Prostate gland (tissue), 2 donors: ENCODE data around the gene ZFX. TPM values are rescaled to one million over a fixed set of nuclear protein-coding genes. Genes with fewer than 3 reads are reported as not detected.
A peak's percentile ranks its signal among the peaks of the same experiment; 100 is the strongest.
"Not testable (repeated sequence)": the region's sequence is repeated elsewhere in the genome, so short reads cannot be mapped to it uniquely, and the experiment has no call there.

ENCODE experiments used
- DNase-seq: peaks from one replicate; pipeline ENCODE4 v3.0.0-alpha.2; 2019; ENCODE audit warnings: low spot score
- H3K27ac ChIP-seq, 2 donors: fragments of 200-600 bp; sonication (generic); 2 replicates each; pipeline ENCODE4 v1.5.1; 2017 to 2019
- H3K27me3 ChIP-seq: fragments of 200-600 bp; sonication (generic); replicated peaks from 2 replicates; pipeline ENCODE4 v1.5.1; 2019; ENCODE audit not compliant: insufficient read depth
- H3K36me3 ChIP-seq, 2 donors: fragments of 200-600 bp; sonication (generic); 1 replicate in 1 of 2; 2 replicates in 1 of 2; pipeline versions ENCODE4 v1.5.1 to v1.8.1; 2017 to 2019
- H3K4me1 ChIP-seq: fragments of 200-600 bp; sonication (generic); replicated peaks from 2 replicates; pipeline ENCODE4 v1.5.1; 2019
- H3K4me3 ChIP-seq, 2 donors: fragments of 200-600 bp; sonication (generic); 2 replicates each; pipeline ENCODE4 v1.5.1; 2017 to 2019
- H3K9me3 ChIP-seq: fragments of 200-600 bp; sonication (generic); 2 replicates; pipeline ENCODE4 v1.5.1; 2017
- CTCF ChIP-seq, 4 experiments: fragments of 200-600 bp in 2 of 4; fragments of 450-650 bp in 2 of 4; sonication (generic) in 2 of 4; IDR thresholded peaks; 1 replicate in 3 of 4; 2 replicates in 1 of 4; pipeline ENCODE4 v1.5.1; 2016 to 2019; ENCODE audit warnings: antibody characterized with exemption in 4 of 4, mild to moderate bottlenecking in 2 of 4, moderate library complexity in 2 of 4
- POLR2A ChIP-seq: fragments of 450-650 bp; IDR thresholded peaks from one replicate; pipeline ENCODE4 v1.6.1; 2016; ENCODE audit warnings: antibody characterized with exemption, mild to moderate bottlenecking
- POLR2AphosphoS5 ChIP-seq: sonication (generic); formaldehyde crosslinking; IDR thresholded peaks from one replicate; pipeline ENCODE4 v1.6.1; 2017; ENCODE audit warnings: antibody characterized with exemption
- WGBS: methylation state at CpG from one replicate; pipeline ENCODE4 v1.1.5; 2018; 5-methylcytosine and 5-hydroxymethylcytosine counted together
- intact Hi-C: fragments of 100-400 bp; cut with DNase I; formaldehyde crosslinking; loops from one replicate; pipeline ENCODE4 v1.14.2; 2022
- total RNA-seq, 2 donors: library from RNA; depleted of rRNA; stranded (reverse); fragments of >200 nt; gene quantifications; one replicate each; pipeline ENCODE4 v1.1.0, GENCODE V29; 2016

The ZFX gene
- total RNA-seq, 2 donors from 2014 or later = 42.0 to 43.5 TPM

- intact Hi-C loops = no loop called here
- H3K4me1 ChIP-seq = no peaks in the 10 kb centered on the region
- DNase-seq = no peak
- TF ChIP-seq CTCF (IDR thresholded peaks at IDR 0.05) (no peak), POLR2A (no peak), POLR2AphosphoS5 (no peak)
- H3K9me3 ChIP-seq = no peaks in the 10 kb centered on the region
- no peaks in the 10 kb centered on the region for H3K27me3 ChIP-seq
- H3K27ac ChIP-seq = no peak overlapping the region
- no peak overlapping the region for H3K4me3 ChIP-seq
- H3K36me3 ChIP-seq = no peaks in the 10 kb centered on the region
Observed at GRCh38 chrX:24137192-24137591, 12.3 kb upstream of the ZFX start.

- not testable (repeated sequence) for H3K27me3 ChIP-seq, H3K4me3 ChIP-seq, DNase-seq, H3K27ac ChIP-seq, H3K4me1 ChIP-seq, H3K36me3 ChIP-seq, H3K9me3 ChIP-seq
- intact Hi-C loops = loop anchor here (10.0 kb wide), 1 partner anchor 239 kb away; the partner anchor contains the start of genes APOO and CXorf58
- WGBS = 97% methylated on average over 6 of the region's 6 CpGs
Observed at GRCh38 chrX:24143982-24144381, 5.5 kb upstream of the ZFX start.

GRCh38 chrX:24144528-24144927 lies 5.0 kb upstream of the ZFX start:
- no peak overlapping the region for H3K27ac ChIP-seq
- no peaks in the 10 kb centered on the region for H3K27me3 ChIP-seq
- H3K4me3 ChIP-seq = no peak overlapping the region
- intact Hi-C loops = loop anchor here (10.0 kb wide), 1 partner anchor 240 kb away; the partner anchor contains the start of genes APOO and CXorf58
- no peaks in the 10 kb centered on the region for H3K36me3 ChIP-seq
- DNase-seq = no peak
- no peaks in the 10 kb centered on the region for H3K9me3 ChIP-seq
- TF ChIP-seq POLR2A (no peak), CTCF (IDR thresholded peaks at IDR 0.05) (no peak), POLR2AphosphoS5 (no peak)
- WGBS = 95% methylated on average over 6 of the region's 6 CpGs
- H3K4me1 ChIP-seq = no peaks in the 10 kb centered on the region

DNA sequence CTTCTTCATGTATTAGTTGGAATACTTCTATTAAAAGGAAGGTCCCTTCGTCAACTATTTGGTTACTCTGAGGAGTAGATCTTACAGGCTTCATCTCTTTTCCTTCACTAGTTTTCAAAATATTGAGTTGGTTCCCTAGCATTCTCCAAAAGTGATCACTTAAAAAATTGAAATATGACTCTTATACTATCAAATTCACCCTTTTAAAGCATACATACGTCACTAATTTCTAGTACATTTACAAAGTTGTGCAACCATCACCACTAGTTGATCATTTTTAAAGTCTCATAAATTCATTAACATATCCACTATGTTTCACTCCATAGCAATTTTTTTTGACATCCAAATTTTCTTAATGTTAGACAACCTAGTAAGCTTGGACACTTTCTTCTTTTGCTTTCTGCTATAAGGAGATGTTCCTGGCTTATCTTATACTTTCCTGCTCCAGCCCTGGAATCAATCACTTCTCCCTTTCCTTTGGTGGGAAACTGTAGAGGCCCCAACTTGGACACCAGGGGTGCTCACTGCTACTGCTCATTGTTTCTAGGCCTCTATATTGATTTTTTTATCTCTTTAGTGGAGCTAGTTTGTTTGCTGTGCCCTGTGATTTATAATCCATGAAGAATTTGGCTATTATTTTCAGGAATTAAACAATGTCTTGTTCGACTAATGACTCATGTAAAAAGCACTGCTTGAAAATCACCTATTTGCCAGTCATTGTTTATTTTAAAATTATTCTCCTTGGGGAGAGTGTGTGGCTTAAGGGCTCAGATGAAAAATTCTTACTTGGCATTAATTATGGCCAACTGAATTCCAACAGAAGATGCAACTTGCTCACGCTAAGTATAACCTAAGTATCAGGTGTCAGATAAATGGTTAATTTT lies 4.0 kb upstream of the ZFX start:
- H3K27me3 ChIP-seq = no peaks in the 10 kb centered on the region
- intact Hi-C loops = loop anchor here (10.0 kb wide), 1 partner anchor 241 kb away; the partner anchor contains the start of genes APOO and CXorf58
- no peak for TF ChIP-seq POLR2AphosphoS5
- no peaks in the 10 kb centered on the region for H3K36me3 ChIP-seq
- H3K9me3 ChIP-seq = no peaks in the 10 kb centered on the region
- no peak for DNase-seq
- H3K27ac ChIP-seq = peak overlapping the region; percentile 46 to 94
- 59% methylated on average over 4 of the region's 4 CpGs for WGBS
- no peaks in the 10 kb centered on the region for H3K4me1 ChIP-seq
- H3K4me3 ChIP-seq = no peak overlapping the region

DNA sequence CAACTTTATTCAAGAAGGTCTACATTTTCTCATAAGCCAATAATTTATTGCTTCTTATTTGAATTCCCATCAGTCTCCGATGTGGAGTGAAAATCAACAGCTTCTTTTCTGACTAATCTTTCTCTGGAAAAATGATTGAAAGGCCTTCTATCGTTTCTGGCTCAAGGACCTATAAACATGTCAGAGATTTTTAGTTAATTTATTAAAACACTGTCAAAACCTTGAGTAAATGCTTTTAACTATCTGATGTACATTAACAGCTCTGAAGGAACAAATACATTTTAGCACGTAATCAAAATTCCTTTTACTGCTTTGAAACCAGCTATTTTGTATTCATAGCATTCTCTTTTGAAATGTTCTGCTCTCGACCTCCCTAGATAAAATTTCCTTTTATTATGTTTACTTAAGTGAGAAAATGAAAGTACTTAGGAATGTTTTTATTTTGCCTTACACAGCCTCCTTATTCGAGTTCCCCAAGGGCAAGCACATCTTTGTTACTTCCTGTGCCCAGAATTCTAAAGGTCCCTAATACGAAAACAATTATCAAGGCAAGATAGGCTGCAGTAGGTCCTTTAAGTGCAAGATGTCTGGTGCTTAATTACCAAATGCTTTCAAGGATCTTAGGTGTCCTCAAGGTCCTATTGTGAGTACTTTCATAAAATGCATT lies 3.1 kb upstream of the ZFX start:
- peak overlapping the region; percentile 46 to 94 for H3K27ac ChIP-seq
- H3K4me3 ChIP-seq = no peak overlapping the region
- H3K36me3 ChIP-seq = no peaks in the 10 kb centered on the region
- no peak for DNase-seq
- TF ChIP-seq POLR2AphosphoS5 = no peak
- TF ChIP-seq POLR2A = no peak
- no peak for TF ChIP-seq CTCF (IDR thresholded peaks at IDR 0.05)
- H3K4me1 ChIP-seq = no peaks in the 10 kb centered on the region
- intact Hi-C loops = loop anchor here (10.0 kb wide), 1 partner anchor 242 kb away; the partner anchor contains the start of genes APOO and CXorf58
- no peaks in the 10 kb centered on the region for H3K9me3 ChIP-seq
- 3% methylated on average over 6 of the region's 6 CpGs for WGBS
- no peaks in the 10 kb centered on the region for H3K27me3 ChIP-seq
